GM18526 (cell line): ENCODE data around the gene FZR1.

Experiments used
- POLR2A ChIP-seq: IDR thresholded peaks from 3 replicates; pipeline ENCODE4 v1.6.1; 2011; ENCODE audit not compliant: insufficient read length; ENCODE audit errors: extremely low read depth

FZR1 gene

DNA sequence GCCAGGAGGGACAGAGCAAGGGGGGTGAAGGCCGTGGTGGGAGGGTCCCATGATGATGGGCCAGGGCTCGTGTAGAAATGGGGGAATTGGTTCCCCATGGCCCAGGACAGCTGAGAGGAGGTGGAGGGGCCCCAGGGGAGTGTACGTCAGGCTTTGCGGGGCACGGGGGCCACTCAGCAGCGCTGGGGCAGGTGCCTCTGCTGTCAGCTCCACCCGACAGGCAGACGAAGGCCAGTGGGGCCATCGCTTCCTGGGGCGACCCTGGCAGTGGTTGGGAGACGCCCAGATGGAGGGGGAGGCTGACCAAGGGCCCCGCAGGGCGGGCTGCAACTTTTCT, 31.0 kb downstream of the FZR1 start:
- TF ChIP-seq POLR2A: no peak

DNA sequence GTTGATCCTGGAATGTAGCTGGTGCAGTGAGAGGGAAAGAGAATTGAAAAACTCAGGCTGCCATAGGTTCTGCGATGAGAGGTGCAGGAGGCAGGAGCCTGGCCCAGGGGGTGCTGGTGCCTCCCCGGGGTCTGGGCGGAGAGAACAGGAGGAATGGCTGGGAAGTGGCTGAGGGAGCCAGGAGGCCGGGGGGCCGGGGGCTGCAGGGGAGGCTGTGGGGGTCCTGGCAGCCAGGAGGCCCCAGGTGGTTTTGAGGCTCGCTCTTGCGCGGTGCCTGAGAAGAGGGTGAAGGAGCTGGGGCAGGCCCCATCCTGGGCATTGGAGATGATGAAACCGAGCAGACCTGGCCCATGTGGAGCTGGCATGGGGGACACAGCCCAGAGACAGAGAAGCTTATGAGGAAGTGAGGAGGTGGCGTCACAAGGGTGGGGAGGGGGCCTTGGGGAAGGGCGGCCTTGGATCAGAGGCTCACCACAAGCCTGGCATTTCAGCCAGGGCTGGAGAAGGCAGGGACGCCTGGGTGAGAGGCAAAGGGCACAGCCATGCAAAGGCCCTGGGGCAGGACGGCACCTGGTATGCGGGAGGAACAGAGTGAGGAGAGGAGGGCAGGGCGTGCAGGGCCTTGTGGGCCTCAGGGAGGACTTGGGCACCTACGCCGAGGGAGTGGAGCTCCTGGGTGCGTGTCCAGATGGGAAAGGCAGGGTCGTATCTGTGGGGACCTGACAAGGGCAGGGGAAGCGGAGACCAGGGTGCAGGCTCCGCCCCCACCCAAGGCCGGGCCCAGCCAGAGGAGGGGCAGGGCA, 31.5 kb downstream of the FZR1 start:
- TF ChIP-seq POLR2A: no peak

GRCh38 chr19:3538258-3538929, 32.3 kb downstream of the FZR1 start:
- no peak for TF ChIP-seq POLR2A

- TF ChIP-seq POLR2A: no peak
These were observed 33.0 kb downstream of the FZR1 start, which contains the start of gene TEKTIP1 for GRCh38 chr19:3538965-3539755. Gene TEKTIP1 (plus strand): TSS chr19:3539174. CDS start chr19:3539178, 4 bp downstream.

- no peak for TF ChIP-seq POLR2A
These were observed 33.6 kb downstream of the FZR1 start for GRCh38 chr19:3539756-3540118.

DNA sequence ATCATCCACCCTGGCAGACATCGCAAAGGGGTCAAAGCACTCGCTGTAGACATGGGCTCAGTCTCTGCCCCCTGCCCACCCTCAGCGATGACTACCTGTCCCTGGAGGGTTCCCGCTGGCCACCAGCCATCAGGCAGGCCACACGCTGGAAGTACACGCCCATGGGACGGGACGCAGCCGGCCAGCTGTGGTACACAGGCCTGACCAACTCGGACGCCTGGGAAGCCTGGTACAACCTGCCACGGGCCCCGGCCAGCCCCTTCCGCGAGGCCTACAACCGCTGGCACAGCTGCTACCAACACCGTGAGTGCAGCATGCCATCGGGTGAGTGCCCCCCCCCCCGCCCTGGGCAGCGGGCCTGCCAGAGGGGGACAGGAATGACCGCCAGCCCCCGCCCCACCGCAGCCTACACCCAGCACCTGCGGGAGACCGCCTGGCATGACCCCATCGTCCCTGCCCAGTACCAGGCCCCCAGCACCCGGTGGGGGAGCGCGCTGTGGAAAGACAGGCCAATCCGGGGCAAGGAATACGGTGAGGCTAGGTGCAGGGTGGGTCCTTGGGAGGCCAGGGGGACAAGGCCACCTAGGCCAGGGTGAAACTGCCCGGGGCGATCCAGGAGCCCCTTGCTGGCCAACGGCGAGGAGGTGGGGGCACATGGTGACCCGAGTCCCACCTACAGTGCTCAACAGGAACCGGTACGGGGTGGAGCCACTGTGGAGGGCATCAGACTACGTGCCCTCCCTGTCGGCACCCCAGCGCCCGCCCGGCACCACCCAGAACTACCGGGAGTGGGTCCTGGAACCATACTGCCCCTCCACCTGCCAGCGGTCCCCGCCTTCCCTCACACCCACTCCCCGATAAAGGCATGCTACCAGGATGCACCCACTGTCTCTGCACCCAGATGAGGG, 37.3 kb downstream of the FZR1 start:
- TF ChIP-seq POLR2A: no peak

DNA sequence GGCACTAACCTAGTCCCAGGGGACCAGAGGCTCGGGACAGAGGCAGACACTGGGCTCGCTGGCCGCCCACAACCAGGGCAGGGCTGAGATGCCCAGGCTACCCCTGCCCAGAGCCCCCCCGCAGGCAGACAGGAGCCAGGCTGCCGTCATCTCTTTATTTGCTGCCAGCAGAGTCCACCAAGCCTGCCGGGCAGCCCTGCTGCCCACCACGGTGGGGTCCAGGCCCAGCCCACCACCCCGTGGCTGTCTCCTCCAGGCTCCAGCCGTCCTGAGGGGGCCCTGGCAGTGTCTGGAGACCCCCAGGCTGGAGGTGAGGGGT, 37.9 kb downstream of the FZR1 start:
- no peak for TF ChIP-seq POLR2A

DNA sequence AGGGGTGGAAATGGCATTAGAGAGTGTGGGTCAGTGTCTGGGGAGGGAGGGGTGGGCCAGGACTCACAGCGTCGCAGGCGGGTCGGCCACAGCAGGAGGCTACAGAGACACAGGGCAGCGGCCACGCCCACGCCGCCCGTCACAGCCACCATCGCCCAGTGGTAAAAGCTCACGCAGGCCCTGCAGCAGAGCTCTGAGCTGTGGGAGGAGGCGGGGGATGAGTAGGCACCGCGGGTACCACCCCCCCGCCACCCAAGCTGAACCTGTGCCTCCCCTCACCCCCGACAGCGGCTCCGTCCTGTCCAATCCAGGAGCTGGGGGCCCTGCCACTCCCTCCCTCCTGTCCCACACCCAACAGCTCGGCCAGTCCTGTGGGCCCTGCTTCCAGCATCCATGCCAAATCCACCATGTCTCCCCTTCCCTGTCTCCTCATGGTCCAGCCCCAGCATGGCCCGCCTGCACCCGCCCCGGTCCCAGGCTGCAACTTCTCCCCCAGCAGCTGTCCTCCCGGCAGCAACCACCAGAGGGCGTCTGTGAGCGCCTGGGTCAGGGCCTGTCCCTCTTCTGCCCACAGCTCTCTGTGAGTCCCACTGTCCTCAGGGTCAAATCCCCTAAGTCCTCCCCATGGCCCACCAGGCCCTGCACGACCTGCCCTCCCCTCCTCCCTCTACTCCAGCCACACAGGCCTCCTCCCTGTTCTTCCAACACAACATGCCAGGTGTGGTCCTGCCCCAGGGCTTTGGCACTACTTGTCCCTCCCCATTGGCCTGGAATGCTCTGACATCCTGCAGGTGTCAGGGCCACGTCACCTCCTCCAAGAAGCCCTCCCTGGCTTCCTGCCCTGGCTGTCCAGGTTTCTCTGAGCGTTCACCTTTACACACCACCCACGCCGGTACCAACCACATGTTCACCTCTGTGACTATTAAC, 38.9 kb downstream of the FZR1 start:
- no peak for TF ChIP-seq POLR2A

GRCh38 chr19:3545669-3546034, 39.5 kb downstream of the FZR1 start:
- no peak for TF ChIP-seq POLR2A

DNA sequence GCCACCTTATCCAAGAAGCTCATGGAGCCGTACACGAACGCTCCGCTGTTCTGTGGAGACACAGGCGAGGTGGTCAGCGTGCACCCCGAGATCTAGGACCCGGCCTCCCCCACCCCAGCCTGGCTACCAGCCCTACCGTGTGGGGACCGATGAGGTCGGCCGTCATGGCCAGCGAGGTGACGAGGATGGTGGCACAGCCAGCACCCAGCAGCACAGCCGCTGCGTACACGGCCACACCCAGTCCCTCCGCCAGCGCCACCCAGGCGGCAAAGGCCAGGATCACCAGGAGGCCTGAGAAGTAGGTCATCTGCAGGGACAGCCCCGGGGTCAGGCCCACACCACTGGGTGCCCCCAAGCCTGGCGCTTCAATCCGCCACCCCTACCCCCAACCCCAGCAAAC, 40.0 kb downstream of the FZR1 start:
- no peak for TF ChIP-seq POLR2A

- no peak for TF ChIP-seq POLR2A
These were observed 41.2 kb downstream of the FZR1 start for GRCh38 chr19:3547301-3547731.

DNA sequence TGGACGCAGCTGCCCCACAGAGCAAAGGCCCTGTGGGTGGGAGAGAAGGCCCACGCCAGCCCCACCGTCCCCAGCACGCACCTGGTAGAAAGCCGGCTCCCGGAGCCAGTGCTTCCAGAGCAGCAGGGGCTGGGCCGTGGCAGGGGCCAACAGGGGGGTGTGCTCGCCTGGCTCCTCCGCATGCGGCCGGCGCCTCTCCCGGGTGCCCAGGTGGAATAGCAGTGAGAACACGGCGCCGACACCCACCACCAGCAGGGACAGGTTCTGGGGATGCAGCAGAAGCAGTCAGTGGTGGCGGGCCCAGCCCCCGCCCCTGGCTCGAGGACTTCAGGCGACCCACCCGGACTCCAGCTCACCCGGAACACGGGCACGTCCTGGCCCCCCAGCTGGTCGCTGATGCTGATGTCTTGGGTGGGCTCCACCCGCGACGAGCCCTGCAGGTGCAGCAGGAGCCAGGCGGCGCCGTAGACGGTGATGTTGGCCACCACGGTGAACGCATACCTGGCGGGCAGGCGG, 41.7 kb downstream of the FZR1 start:
- TF ChIP-seq POLR2A: no peak

- no peak for TF ChIP-seq POLR2A
These were observed 42.5 kb downstream of the FZR1 start for GRCh38 chr19:3548606-3549005.

DNA sequence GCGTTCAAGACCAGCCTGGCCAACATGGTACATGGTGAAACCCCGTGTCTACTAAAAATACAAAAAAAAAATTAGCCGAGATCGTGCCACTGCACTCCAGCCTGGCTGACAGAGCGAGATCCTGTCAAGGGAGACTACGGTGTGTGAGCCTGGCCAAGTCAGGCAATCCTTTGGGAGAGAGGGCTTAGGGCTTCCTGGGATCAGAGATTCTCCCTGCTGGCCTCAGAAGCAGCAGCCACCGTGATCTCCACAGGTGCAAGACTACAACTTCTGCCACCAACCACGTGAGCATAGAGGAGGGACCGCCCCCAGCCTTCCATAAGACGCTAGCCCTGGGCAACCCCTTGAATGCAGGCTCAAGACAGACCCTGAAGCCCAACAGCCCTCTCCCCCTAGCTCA, 43.7 kb downstream of the FZR1 start:
- no peak for TF ChIP-seq POLR2A
